Stimulated activated naive B cell treated with anti-CD40 and anti-IgM and Interleukin-4, amounts not matched to agents 10 μg/mL and 1 μg/mL and 100 μg/mL, for 72 hours (primary cell): Measurements from ENCODE around the gene WSB2.
A peak's percentile ranks its signal among the peaks of the same experiment; 100 is the strongest.
"Not testable (repeated sequence)": the region's sequence is repeated elsewhere in the genome, so short reads cannot be mapped to it uniquely, and the experiment has no call there.

Source experiments
- ATAC-seq, 2 donors: fragments of 150-1000 bp; cut with Tn5 transposase; replicated peaks; 2 replicates each; pipeline ENCODE4 v1.10.0; 2021; ENCODE audit warnings: moderate library complexity in 1 of 2
- DNase-seq: peaks from one replicate; pipeline ENCODE4 v3.0.0; 2021
- H3K27ac Mint-ChIP-seq: one replicate; pipeline ENCODE4 v1.8.0; 2022; ENCODE audit warnings: mild to moderate bottlenecking, mixed read lengths
- H3K27me3 Mint-ChIP-seq, 2 donors: one replicate each; pipeline ENCODE4 v1.8.0; 2022; ENCODE audit warnings: mixed read lengths in 2 of 2
- H3K36me3 Mint-ChIP-seq, 2 donors: one replicate each; pipeline ENCODE4 v1.8.0; 2022; ENCODE audit warnings: mixed read lengths in 2 of 2, mild to moderate bottlenecking in 1 of 2
- H3K4me1 Mint-ChIP-seq, 2 donors: one replicate each; pipeline ENCODE4 v1.8.0; 2022; ENCODE audit warnings: mixed read lengths in 2 of 2, mild to moderate bottlenecking in 1 of 2
- H3K4me3 Mint-ChIP-seq, 2 donors: one replicate each; pipeline ENCODE4 v1.8.0; 2022; ENCODE audit warnings: mild to moderate bottlenecking in 2 of 2, mixed read lengths in 2 of 2, moderate library complexity in 1 of 2
- H3K9me3 Mint-ChIP-seq, 2 donors: one replicate each; pipeline ENCODE4 v1.8.0; 2022; ENCODE audit warnings: mixed read lengths in 2 of 2, mild to moderate bottlenecking in 1 of 2

Gene WSB2

GRCh38 chr12:118013283-118013682 lies 47.7 kb downstream of the WSB2 start:
- Mint-ChIP-seq H3K4me1 (peaks cover 6 to 17% of the 10 kb centered on the region in 2 donors), H3K36me3 (peaks cover 8% of the 10 kb centered on the region in 2 donors), H3K27ac (no peak overlapping the region), H3K4me3 (no peak overlapping the region), H3K9me3 (peaks cover 0 to 4% of the 10 kb centered on the region in 2 donors), H3K27me3 (peaks cover 0 to 3% of the 10 kb centered on the region in 2 donors)
- DNase-seq (no peak), ATAC-seq (no peak)

GRCh38 chr12:118011961-118012360 lies 49.0 kb downstream of the WSB2 start:
- Mint-ChIP-seq H3K4me1 (peaks cover 2 to 6% of the 10 kb centered on the region in 2 donors), H3K9me3 (peaks cover 0 to 4% of the 10 kb centered on the region in 2 donors), H3K27me3 (peaks cover 0 to 3% of the 10 kb centered on the region in 2 donors), H3K36me3 (peaks cover under 1 to 3% of the 10 kb centered on the region in 2 donors), H3K4me3 (no peak overlapping the region), H3K27ac (no peak overlapping the region)
- DNase-seq (no peak), ATAC-seq (no peak)

GRCh38 chr12:118011377-118011776 lies 49.6 kb downstream of the WSB2 start:
- no peak overlapping the region for H3K4me3 Mint-ChIP-seq
- ATAC-seq = no peak

GRCh38 chr12:118010903-118011302 lies 50.1 kb downstream of the WSB2 start:
- Mint-ChIP-seq H3K27me3 (peaks cover 0 to 3% of the 10 kb centered on the region in 2 donors), H3K4me3 (no peak overlapping the region), H3K36me3 (no peaks in the 10 kb centered on the region), H3K9me3 (peaks cover 0 to 4% of the 10 kb centered on the region in 2 donors), H3K4me1 (no peaks in the 10 kb centered on the region), H3K27ac (no peak overlapping the region)
- DNase-seq (no peak), ATAC-seq (no peak)

More at GRCh38 chr12:118011377-118011776, 49.6 kb downstream of the WSB2 start:
- peaks cover 0 to 3% of the 10 kb centered on the region in 2 donors for H3K27me3 Mint-ChIP-seq
- peaks cover 0 to 4% of the 10 kb centered on the region in 2 donors for H3K9me3 Mint-ChIP-seq
- peaks cover 0 to under 1% of the 10 kb centered on the region in 2 donors for H3K36me3 Mint-ChIP-seq
- DNase-seq = no peak
- no peak overlapping the region for H3K27ac Mint-ChIP-seq
- peaks cover under 1 to 3% of the 10 kb centered on the region in 2 donors for H3K4me1 Mint-ChIP-seq

GRCh38 chr12:117999806-118000205 lies 61.2 kb downstream of the WSB2 start:
- not testable (repeated sequence) for H3K27me3 Mint-ChIP-seq, H3K36me3 Mint-ChIP-seq, H3K4me1 Mint-ChIP-seq, DNase-seq, ATAC-seq, H3K27ac Mint-ChIP-seq, H3K9me3 Mint-ChIP-seq, H3K4me3 Mint-ChIP-seq

- ATAC-seq = no peak
- H3K4me3 Mint-ChIP-seq = no peak overlapping the region
- peaks cover 0 to 5% of the 10 kb centered on the region in 2 donors for H3K4me1 Mint-ChIP-seq
- peaks cover 2 to 9% of the 10 kb centered on the region in 2 donors for H3K27me3 Mint-ChIP-seq
- peaks cover 9 to 10% of the 10 kb centered on the region in 2 donors for H3K9me3 Mint-ChIP-seq
- no peak for DNase-seq
- peaks cover 0 to 2% of the 10 kb centered on the region in 2 donors for H3K36me3 Mint-ChIP-seq
- no peak overlapping the region for H3K27ac Mint-ChIP-seq
Measured at GRCh38 chr12:117998719-117999118, 62.3 kb downstream of the WSB2 start.

- Mint-ChIP-seq H3K4me3 (no peak overlapping the region), H3K27me3 (peaks cover 14 to 17% of the 10 kb centered on the region in 2 donors), H3K27ac (no peak overlapping the region), H3K36me3 (no peaks in the 10 kb centered on the region), H3K4me1 (peaks cover 0 to 5% of the 10 kb centered on the region in 2 donors), H3K9me3 (peaks cover 11 to 12% of the 10 kb centered on the region in 2 donors)
- no peak for DNase-seq
- peak; percentile 48 to 76 for ATAC-seq
Measured at GRCh38 chr12:117994551-117995438, 66.2 kb downstream of the WSB2 start.

- DNase-seq = no peak
- Mint-ChIP-seq H3K4me1 (peaks cover 0 to 3% of the 10 kb centered on the region in 2 donors), H3K9me3 (peaks cover 6% of the 10 kb centered on the region in 2 donors), H3K27me3 (peaks cover 8 to 20% of the 10 kb centered on the region in 2 donors), H3K4me3 (no peak overlapping the region), H3K36me3 (peaks cover 2 to 3% of the 10 kb centered on the region in 2 donors), H3K27ac (no peak overlapping the region)
- peak in 1 of 2 donors; percentile 43 for ATAC-seq
Measured at GRCh38 chr12:117986705-117987469, 74.1 kb downstream of the WSB2 start.

- no peak for ATAC-seq
- Mint-ChIP-seq H3K27ac (no peak overlapping the region), H3K9me3 (peaks cover 0 to 2% of the 10 kb centered on the region in 2 donors), H3K36me3 (peaks cover 3% of the 10 kb centered on the region in 2 donors), H3K27me3 (peaks cover 0 to 11% of the 10 kb centered on the region in 2 donors), H3K4me3 (no peak overlapping the region), H3K4me1 (peaks cover 0 to 5% of the 10 kb centered on the region in 2 donors)
- no peak for DNase-seq
Measured at GRCh38 chr12:117985182-117985581, 75.8 kb downstream of the WSB2 start.
